H1 (cell line): Measurements from ENCODE around the gene LIPC. TPM values are rescaled to one million over a fixed set of nuclear protein-coding genes. Genes with fewer than 3 reads are reported as not detected.

Experiments used
- CTCF ChIA-PET: fragments of 300-600 bp; sonication (Branson Sonifier 250); formaldehyde crosslinking; loops from one replicate; lab custom pipeline; 2021; ENCODE audit not compliant: partially characterized antibody; lab: Charles Lee
- POLR2A ChIA-PET: fragments of 300-600 bp; sonication (Branson Sonifier 250); formaldehyde crosslinking; loops from one replicate; lab custom pipeline; 2021; ENCODE audit warnings: inconsistent platforms; ENCODE audit not compliant: partially characterized antibody; lab: Charles Lee
- DNase-seq, 2 experiments: peaks; one replicate each; pipeline versions ENCODE4 v3.0.0 to v3.0.0-alpha.2; 2010 to 2022; ENCODE audit warnings: low spot score in 2 of 2, low read depth in 1 of 2, mixed read lengths in 1 of 2
- FAIRE-seq: peaks from 2 replicates; lab custom pipeline; 2011; peaks lifted over from hg19 to GRCh38; lab: Jason Lieb, UNC
- H2AFZ ChIP-seq: 2 replicates; pipeline ENCODE4 v1.8.1; 2012; ENCODE audit warnings: low read length, inconsistent platforms
- H2AK5ac ChIP-seq: 2 replicates; pipeline ENCODE4 v1.6.1; 2013; ENCODE audit warnings: low read depth, low read length
- H2BK120ac ChIP-seq: replicated peaks from 2 replicates; pipeline ENCODE3; 2013; ENCODE audit warnings: low read depth, low read length, inconsistent platforms
- H2BK12ac ChIP-seq: 2 replicates; pipeline ENCODE4 v1.6.1; 2013; ENCODE audit warnings: low read depth, low read length
- H2BK15ac ChIP-seq: 2 replicates; pipeline ENCODE4 v1.6.1; 2013; ENCODE audit warnings: low read length
- H2BK20ac ChIP-seq: 2 replicates; pipeline ENCODE4 v1.6.1; 2013; ENCODE audit warnings: low read length
- H2BK5ac ChIP-seq: 2 replicates; pipeline ENCODE4 v1.6.1; 2013; ENCODE audit warnings: low read depth, low read length
- H3K14ac ChIP-seq: 2 replicates; pipeline ENCODE4 v1.6.1; 2013; ENCODE audit warnings: inconsistent platforms; ENCODE audit not compliant: insufficient read length
- H3K18ac ChIP-seq: 2 replicates; pipeline ENCODE4 v1.6.1; 2013; ENCODE audit warnings: low read length; ENCODE audit errors: extremely low read depth
- H3K23ac ChIP-seq: 2 replicates; pipeline ENCODE4 v1.6.1; 2013; ENCODE audit warnings: inconsistent platforms; ENCODE audit not compliant: insufficient read length
- H3K23me2 ChIP-seq: 2 replicates; pipeline ENCODE4 v1.6.1; 2013; ENCODE audit warnings: low read depth, low read length
- H3K27ac ChIP-seq: 2 replicates; pipeline ENCODE4 v1.6.1; 2011; ENCODE audit warnings: low read depth, low read length, inconsistent platforms
- H3K27me3 ChIP-seq, 4 experiments: replicated peaks in 1 of 4; 1 replicate in 1 of 4; 2 replicates in 3 of 4; pipeline versions ENCODE4 v1.6.1 to v1.8.1; 2011 to 2013; ENCODE audit warnings: low read length in 3 of 4, mild to moderate bottlenecking in 3 of 4, inconsistent platforms in 2 of 4, mixed read lengths in 2 of 4, moderate library complexity in 1 of 4; ENCODE audit not compliant: control insufficient read depth in 3 of 4, insufficient read depth in 3 of 4; ENCODE audit errors: extremely low read depth in 1 of 4
- H3K36me3 ChIP-seq, 4 experiments: 2 replicates each; pipeline versions ENCODE4 v1.6.1 to v1.8.1; 2011 to 2013; ENCODE audit warnings: mild to moderate bottlenecking in 4 of 4, low read length in 3 of 4, moderate library complexity in 2 of 4, control low read depth in 1 of 4, inconsistent platforms in 1 of 4; ENCODE audit not compliant: insufficient read depth in 4 of 4, control insufficient read depth in 2 of 4
- H3K4ac ChIP-seq: replicated peaks from 2 replicates; pipeline ENCODE3; 2013; ENCODE audit warnings: low read length, low read depth, mixed read lengths, inconsistent platforms; ENCODE audit not compliant: insufficient read length
- H3K4me1 ChIP-seq, 4 experiments: replicated peaks in 1 of 4; 1 replicate in 1 of 4; 2 replicates in 3 of 4; pipeline versions ENCODE4 v1.6.1 to v1.8.1; 2011 to 2013; ENCODE audit warnings: low read length in 3 of 4, inconsistent platforms in 2 of 4, mixed read lengths in 1 of 4; ENCODE audit not compliant: insufficient read depth in 4 of 4, control insufficient read depth in 3 of 4
- H3K4me2 ChIP-seq, 2 experiments: 2 replicates each; pipeline versions ENCODE4 v1.6.1 to v1.8.1; 2011 to 2013; ENCODE audit warnings: low read depth in 2 of 2, low read length in 2 of 2, control low read depth in 1 of 2, inconsistent platforms in 1 of 2, mild to moderate bottlenecking in 1 of 2; ENCODE audit not compliant: insufficient read depth in 1 of 2
- H3K4me3 ChIP-seq, 4 experiments: fragments of 200-600, 300-600 bp in 1 of 4; sonication (generic), shearing (Covaris generic), sonication (Bioruptor Twin) in 1 of 4; 2 replicates each; pipeline versions ENCODE4 v1.5.1 to v1.8.1; 2011 to 2016; ENCODE audit warnings: low read length in 4 of 4, low read depth in 3 of 4, control low read depth in 2 of 4, inconsistent platforms in 2 of 4, mild to moderate bottlenecking in 2 of 4, mixed read lengths in 1 of 4, moderate library complexity in 1 of 4; ENCODE audit not compliant: insufficient read depth in 2 of 4; ENCODE audit errors: extremely low read depth in 1 of 4
- H3K56ac ChIP-seq: replicated peaks from 2 replicates; pipeline ENCODE3; 2013; ENCODE audit warnings: low read depth, mild to moderate bottlenecking, mixed read lengths, low read length, inconsistent platforms; ENCODE audit not compliant: insufficient read length
- H3K79me1 ChIP-seq: 2 replicates; pipeline ENCODE4 v1.6.1; 2013; ENCODE audit warnings: low read depth, low read length, control low read depth
- H3K79me2 ChIP-seq, 2 experiments: 2 replicates each; pipeline versions ENCODE4 v1.6.1 to v1.8.1; 2012 to 2013; ENCODE audit warnings: low read length in 2 of 2, mild to moderate bottlenecking in 2 of 2, inconsistent platforms in 1 of 2; ENCODE audit not compliant: insufficient read depth in 2 of 2, control insufficient read depth in 1 of 2
- H3K9ac ChIP-seq, 4 experiments: replicated peaks in 1 of 4; 1 replicate in 1 of 4; 2 replicates in 3 of 4; pipeline versions ENCODE4 v1.6.1 to v1.8.1; 2011 to 2013; ENCODE audit warnings: low read depth in 3 of 4, low read length in 3 of 4, control low read depth in 2 of 4, mild to moderate bottlenecking in 2 of 4, moderate library complexity in 2 of 4, inconsistent platforms in 1 of 4; ENCODE audit errors: extremely low read depth in 1 of 4
- H3K9me3 ChIP-seq, 2 experiments: 2 replicates each; pipeline versions ENCODE4 v1.6.1 to v1.8.1; 2012 to 2013; ENCODE audit warnings: mild to moderate bottlenecking in 2 of 2, moderate library complexity in 2 of 2, control low read depth in 1 of 2, inconsistent platforms in 1 of 2, low read depth in 1 of 2, low read length in 1 of 2, mixed read lengths in 1 of 2; ENCODE audit not compliant: insufficient read depth in 2 of 2
- H4K20me1 ChIP-seq, 2 experiments: replicated peaks in 1 of 2; 2 replicates each; pipeline versions ENCODE3 to v1.8.1; 2011 to 2013; ENCODE audit warnings: inconsistent platforms in 2 of 2, low read length in 2 of 2, mild to moderate bottlenecking in 1 of 2; ENCODE audit not compliant: insufficient read depth in 2 of 2, control insufficient read depth in 1 of 2
- H4K5ac ChIP-seq: 2 replicates; pipeline ENCODE4 v1.6.1; 2013; ENCODE audit warnings: low read length, low read depth, mixed read lengths, inconsistent platforms; ENCODE audit not compliant: insufficient read length
- H4K8ac ChIP-seq: 2 replicates; pipeline ENCODE4 v1.8.0; 2013; ENCODE audit warnings: mild to moderate bottlenecking, moderate library complexity, low read length, inconsistent platforms; ENCODE audit not compliant: insufficient read depth; ENCODE audit errors: extremely low read depth
- H4K91ac ChIP-seq: replicated peaks from 2 replicates; pipeline ENCODE3; 2013; ENCODE audit warnings: low read length, mixed read lengths, inconsistent platforms; ENCODE audit not compliant: insufficient read length
- BACH1 ChIP-seq: IDR thresholded peaks from 2 replicates; pipeline ENCODE4 v1.6.1; 2012; ENCODE audit warnings: low read length, improper control_type of control experiment
- CEBPB ChIP-seq: IDR thresholded peaks from 2 replicates; pipeline ENCODE4 v1.6.1; 2012; ENCODE audit warnings: low read depth, low read length
- CTBP2 ChIP-seq: IDR thresholded peaks from 2 replicates; pipeline ENCODE4 v1.7.0; 2011; ENCODE audit warnings: borderline replicate concordance, mild to moderate bottlenecking, moderate library complexity, mixed read lengths, low read length; ENCODE audit not compliant: insufficient read depth, insufficient read length
- E2F6 ChIP-seq: IDR thresholded peaks from 2 replicates; pipeline ENCODE4 v1.6.1; 2012; ENCODE audit warnings: inconsistent platforms
- JUND ChIP-seq: IDR thresholded peaks from 2 replicates; pipeline ENCODE4 v1.6.1; 2011; ENCODE audit warnings: mild to moderate bottlenecking, improper control_type of control experiment, low read length
- POLR2A ChIP-seq, 2 experiments: IDR thresholded peaks; 1 replicate in 1 of 2; 2 replicates in 1 of 2; pipeline ENCODE4 v1.6.1; 2011; ENCODE audit warnings: low read depth in 2 of 2, low read length in 2 of 2, mild to moderate bottlenecking in 2 of 2; ENCODE audit errors: control extremely low read depth in 1 of 2
- SRF ChIP-seq: IDR thresholded peaks from 2 replicates; pipeline ENCODE4 v1.6.1; 2011; ENCODE audit warnings: mild to moderate bottlenecking, low read depth, low read length, moderate library complexity
- TAF7 ChIP-seq: optimal IDR thresholded peaks from 2 replicates; pipeline ENCODE3; 2011; ENCODE audit warnings: low read depth, mild to moderate bottlenecking, inconsistent platforms, low read length, moderate library complexity, borderline replicate concordance
- TEAD4 ChIP-seq: IDR thresholded peaks from 2 replicates; pipeline ENCODE4 v1.6.1; 2012; ENCODE audit warnings: low read depth, low read length, inconsistent platforms, mixed read lengths
- WGBS, 2 experiments: shearing (Covaris generic) in 1 of 2; methylation state at CpG; one replicate each; pipeline versions ENCODE4 v1.1.6 to v1.1.7; 2013 to 2015; ENCODE audit warnings: low lambda C conversion rate in 2 of 2, mixed read lengths in 2 of 2, inconsistent platforms in 1 of 2, low coverage in 1 of 2, missing lambda C conversion rate in 1 of 2; ENCODE audit not compliant: insufficient replicate concordance in 2 of 2, insufficient coverage in 1 of 2, insufficient read length in 1 of 2; ENCODE audit errors: extremely low coverage in 1 of 2, missing lambda C conversion rate in 1 of 2; 5-methylcytosine and 5-hydroxymethylcytosine counted together
- polyA plus RNA-seq, 7 experiments: library from polyadenylated mRNA; depleted of rRNA in 3 of 7; stranded (reverse) in 5 of 7; unstranded in 2 of 7; fragments of >200 nt in 5 of 7; fragments of 200-250 nt in 2 of 7; gene quantifications; 1 replicate in 5 of 7; 2 replicates in 1 of 7; 4 replicates in 1 of 7; pipeline versions ENCODE4 v1.2.1 to v1.2.3, GENCODE V29; 2011 to 2013; ENCODE audit warnings: missing spikeins in 2 of 7, mixed read lengths in 2 of 7
- total RNA-seq: library from RNA; stranded (reverse); fragmentation: NEBNext Ultra II Directional; extraction: Animal tissue kit (Norgen Biotek cat#: 25700); gene quantifications from 2 replicates; pipeline ENCODE4 v1.2.1, GENCODE V29; 2021

The LIPC gene
- total and polyA plus RNA-seq, 2 of the 8 experiments (the other 6 are each of a cell fraction or from before 2014, with no cell fraction given) = not detected

DNA sequence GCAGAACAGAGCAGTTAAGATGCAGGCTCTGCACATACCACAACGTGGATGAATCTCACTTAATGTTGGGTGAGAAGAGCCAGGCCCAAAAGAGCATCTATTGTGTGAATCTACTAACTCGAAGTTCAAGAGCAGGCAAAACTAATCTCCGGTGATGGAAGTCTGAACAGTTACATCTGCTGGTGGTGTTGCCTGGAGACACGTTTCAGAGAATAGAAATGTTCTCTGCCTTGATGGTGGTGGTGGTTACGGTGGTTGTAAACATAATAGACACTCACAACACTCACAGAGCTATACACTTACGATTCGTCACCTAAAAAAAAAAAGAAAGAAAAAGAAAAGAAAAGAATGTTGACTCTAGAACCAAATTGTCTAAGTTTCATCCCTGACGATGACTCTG is 86.8 kb downstream of the LIPC start:
- Histone ChIP-seq H3K9me3 (no peaks in the 10 kb centered on the region), H3K4ac (no peak overlapping the region), H3K79me1 (no peaks in the 10 kb centered on the region), H2BK5ac (no peak overlapping the region), H3K18ac (no peak overlapping the region), H4K8ac (no peak overlapping the region), H2BK12ac (no peak overlapping the region), H3K23ac (no peak overlapping the region), H4K5ac (no peak overlapping the region), H3K27me3 (no peaks in the 10 kb centered on the region), H2AK5ac (no peak overlapping the region), H3K9ac (no peak overlapping the region), H3K79me2 (no peaks in the 10 kb centered on the region), H3K4me3 (no peak overlapping the region), H2AFZ (no peak overlapping the region), H3K4me1 (0 out of 7 replicates have a peak, but pooled peaks cover 0 to 3% (median 0%) of the 10 kb centered on the region in 4 experiments), H3K4me2 (no peak overlapping the region), H2BK120ac (no peak overlapping the region), H3K23me2 (no peaks in the 10 kb centered on the region), H2BK15ac (no peak overlapping the region), H3K27ac (no peak overlapping the region), H4K91ac (no peak overlapping the region), H4K20me1 (no peaks in the 10 kb centered on the region), H3K36me3 (no peaks in the 10 kb centered on the region), H3K56ac (no peak overlapping the region), H2BK20ac (no peak overlapping the region), H3K14ac (no peak overlapping the region)
- ChIA-PET POLR2A (no interaction called here), CTCF (no interaction called here)
- no peak for DNase-seq
- TF ChIP-seq JUND (no peak), BACH1 (no peak), TEAD4 (no peak), SRF (no peak), TAF7 (no peak), E2F6 (no peak), POLR2A (IDR thresholded peaks at IDR 0.05; ENCODE audit: control extremely low read depth in 1 of 2, low read depth in 2 of 2, low read length in 2 of 2) (no peak), CTBP2 (no peak), CEBPB (no peak)
- no peak for FAIRE-seq
- 93% methylated on average over 6 of the region's 8 CpGs; no CpG with 5 or more reads in 1 of the 2 experiments for WGBS, 2 experiments
